ENCODE measurements around the gene SCAMP1.
A peak's percentile ranks its signal among the peaks of the same experiment; 100 is the strongest.

SCAMP1 gene

DNA sequence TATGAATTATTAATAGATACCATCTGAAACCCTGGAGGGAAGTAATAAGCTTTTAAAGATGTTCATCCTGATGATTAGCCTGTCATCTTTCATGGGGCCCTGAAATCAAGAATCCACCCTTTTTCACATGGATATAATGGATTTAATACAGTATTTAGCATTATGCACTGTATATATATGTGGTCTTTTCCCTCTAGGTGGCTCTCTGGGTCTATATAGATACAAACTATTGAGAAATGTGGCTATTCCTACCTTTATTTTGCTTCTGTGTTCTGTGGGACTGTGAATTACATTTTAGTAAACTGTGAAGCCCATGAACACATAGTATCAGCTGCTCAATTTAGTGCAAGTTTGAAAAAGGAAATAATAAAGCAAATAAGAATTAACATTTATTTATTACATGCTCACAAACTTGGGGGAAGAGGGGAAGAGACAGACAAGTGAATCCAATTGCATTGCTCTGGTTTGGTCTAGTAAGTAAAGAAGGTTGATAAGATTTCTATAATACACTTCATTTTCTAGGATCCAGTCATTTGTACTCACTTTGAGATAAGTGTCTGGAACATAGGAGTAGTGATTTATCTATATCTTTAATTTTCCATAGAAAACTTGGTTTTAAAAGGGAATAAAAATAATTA lies 112.2 kb downstream of the SCAMP1 start:
- no peak overlapping the region for H3K4me3 ChIP-seq (ENCODE audit: low read depth, low read length)
- TF ChIP-seq, protein P1, sequence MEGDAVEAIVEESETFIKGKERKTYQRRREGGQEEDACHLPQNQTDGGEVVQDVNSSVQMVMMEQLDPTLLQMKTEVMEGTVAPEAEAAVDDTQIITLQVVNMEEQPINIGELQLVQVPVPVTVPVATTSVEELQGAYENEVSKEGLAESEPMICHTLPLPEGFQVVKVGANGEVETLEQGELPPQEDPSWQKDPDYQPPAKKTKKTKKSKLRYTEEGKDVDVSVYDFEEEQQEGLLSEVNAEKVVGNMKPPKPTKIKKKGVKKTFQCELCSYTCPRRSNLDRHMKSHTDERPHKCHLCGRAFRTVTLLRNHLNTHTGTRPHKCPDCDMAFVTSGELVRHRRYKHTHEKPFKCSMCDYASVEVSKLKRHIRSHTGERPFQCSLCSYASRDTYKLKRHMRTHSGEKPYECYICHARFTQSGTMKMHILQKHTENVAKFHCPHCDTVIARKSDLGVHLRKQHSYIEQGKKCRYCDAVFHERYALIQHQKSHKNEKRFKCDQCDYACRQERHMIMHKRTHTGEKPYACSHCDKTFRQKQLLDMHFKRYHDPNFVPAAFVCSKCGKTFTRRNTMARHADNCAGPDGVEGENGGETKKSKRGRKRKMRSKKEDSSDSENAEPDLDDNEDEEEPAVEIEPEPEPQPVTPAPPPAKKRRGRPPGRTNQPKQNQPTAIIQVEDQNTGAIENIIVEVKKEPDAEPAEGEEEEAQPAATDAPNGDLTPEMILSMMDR (IDR thresholded peaks at IDR 0.05; ENCODE audit: insufficient read depth, low read depth, low read length, missing control alignments), result no peak
- no peak for DNase-seq (ENCODE audit: low read depth)

DNA sequence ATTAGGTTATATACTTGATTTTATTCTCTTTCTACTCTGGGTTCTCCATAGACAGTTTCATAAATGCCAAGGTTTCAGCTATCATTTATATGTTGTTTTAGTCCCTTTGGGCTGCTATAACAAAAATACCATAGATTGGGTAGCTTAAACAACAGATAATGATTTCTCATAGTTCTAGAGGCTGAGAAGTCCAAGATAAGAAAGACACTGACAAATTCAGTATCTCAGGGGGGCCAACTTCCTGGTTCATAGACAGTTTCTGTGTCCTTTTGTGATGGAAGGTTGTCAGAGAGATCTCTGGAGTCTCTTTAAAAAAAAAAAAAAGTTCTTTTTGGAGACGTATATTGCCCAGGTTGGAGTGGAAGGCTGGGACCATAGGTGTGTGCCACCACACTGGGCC lies 113.3 kb downstream of the SCAMP1 start:
- DNase-seq (ENCODE audit: low read depth), result no peak
- TF ChIP-seq, protein P1 (IDR thresholded peaks at IDR 0.05; ENCODE audit: insufficient read depth, low read depth, low read length, missing control alignments), result no peak
- no peak overlapping the region for H3K4me3 ChIP-seq (ENCODE audit: low read depth, low read length)

DNA sequence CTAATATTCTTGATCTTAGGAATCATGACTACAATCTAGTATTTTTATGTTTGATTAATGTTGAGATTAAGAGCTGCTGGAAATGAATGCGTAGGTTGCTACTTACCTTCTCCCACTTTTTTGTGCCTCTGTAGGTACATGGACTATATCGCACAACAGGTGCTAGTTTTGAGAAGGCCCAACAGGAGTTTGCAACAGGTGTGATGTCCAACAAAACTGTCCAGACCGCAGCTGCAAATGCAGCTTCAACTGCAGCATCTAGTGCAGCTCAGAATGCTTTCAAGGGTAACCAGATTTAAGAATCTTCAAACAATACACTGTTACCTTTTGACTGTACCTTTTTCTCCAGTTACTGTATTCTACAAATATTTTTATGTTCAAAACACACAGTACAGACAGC lies 115.0 kb downstream of the SCAMP1 start:
- DNase-seq (ENCODE audit: low read depth), result no peak
- TF ChIP-seq, protein P1 (IDR thresholded peaks at IDR 0.05; ENCODE audit: insufficient read depth, low read depth, low read length, missing control alignments), result no peak
- no peak overlapping the region for H3K4me3 ChIP-seq (ENCODE audit: low read depth, low read length)

DNA sequence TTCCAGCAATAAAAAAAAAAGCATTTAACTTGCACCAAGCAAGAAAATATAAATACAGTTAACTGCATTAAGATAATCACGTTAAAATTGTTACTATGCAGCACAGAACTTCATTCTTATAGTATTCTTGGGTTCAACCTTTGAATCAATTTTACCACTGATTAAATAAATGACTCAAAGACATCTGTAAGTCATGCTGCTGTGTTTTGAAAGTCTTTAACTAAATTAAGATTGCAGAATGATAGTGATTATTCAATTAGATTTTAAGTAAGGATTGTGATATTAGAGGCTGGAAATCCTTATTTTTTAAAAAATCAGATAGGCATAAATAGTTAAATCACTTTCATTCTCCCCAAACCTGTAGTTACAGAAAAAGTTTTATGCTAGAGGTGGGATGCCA lies 116.4 kb downstream of the SCAMP1 start:
- no peak for DNase-seq (ENCODE audit: low read depth)
- TF ChIP-seq, protein P1 (IDR thresholded peaks at IDR 0.05; ENCODE audit: insufficient read depth, low read depth, low read length, missing control alignments), result no peak
- H3K4me3 ChIP-seq (ENCODE audit: low read depth, low read length), result no peak overlapping the region

DNA sequence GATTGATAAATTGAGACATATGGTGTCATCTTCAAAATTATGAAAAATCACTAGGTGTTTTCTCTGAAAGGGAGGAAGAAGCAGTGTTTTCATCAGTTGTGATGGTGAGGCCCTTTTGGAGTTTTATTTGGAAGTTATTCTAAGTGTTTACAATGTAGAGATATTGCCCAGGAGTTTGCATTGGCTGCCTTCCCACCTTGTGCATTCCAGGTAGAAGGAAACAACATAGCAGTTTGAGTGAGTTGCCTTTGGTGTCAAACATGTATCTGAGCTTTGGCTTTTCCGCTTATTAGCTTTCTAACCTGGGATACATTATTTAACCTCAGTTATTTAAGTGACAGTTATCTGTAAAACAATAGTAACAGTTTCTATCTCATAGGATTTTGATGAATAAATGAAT lies 122.5 kb downstream of the SCAMP1 start:
- no peak overlapping the region for H3K4me3 ChIP-seq (ENCODE audit: low read depth, low read length)
- DNase-seq (ENCODE audit: low read depth), result no peak
- TF ChIP-seq, protein P1 (IDR thresholded peaks at IDR 0.05; ENCODE audit: insufficient read depth, low read depth, low read length, missing control alignments), result no peak

DNA sequence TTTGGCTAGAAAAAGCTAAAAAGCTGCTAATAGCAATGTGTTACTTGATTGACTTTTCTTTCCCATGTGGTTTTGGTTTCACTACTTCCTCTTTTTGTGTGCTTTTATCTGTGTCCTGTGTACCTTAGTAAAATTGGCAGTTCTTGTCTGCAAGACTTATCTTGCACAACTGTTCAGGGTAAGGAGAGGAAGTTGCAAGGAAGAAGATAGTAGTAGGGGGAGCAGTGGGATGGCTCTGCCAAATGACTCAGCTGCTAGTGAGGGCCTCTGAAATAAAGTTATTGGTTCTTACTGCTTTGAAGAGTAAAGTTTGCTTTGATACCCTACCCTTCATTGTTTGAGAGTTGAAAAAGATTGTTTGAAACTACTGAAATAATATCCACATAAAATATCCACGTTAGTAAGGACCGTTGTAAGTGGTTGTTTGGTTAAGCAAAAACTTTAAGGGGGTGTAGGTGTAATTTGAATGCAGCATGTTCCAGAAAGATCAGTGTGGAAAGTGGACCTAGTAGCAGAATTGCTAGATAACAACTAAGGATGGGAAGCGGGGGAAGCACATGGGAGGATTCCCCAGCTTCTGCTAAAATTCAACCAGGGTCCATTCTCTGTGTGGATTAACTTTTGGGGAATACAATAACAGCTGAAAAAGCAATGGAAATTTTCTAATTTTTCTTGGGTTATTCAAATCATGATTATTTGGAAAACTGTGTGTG lies 123.5 kb downstream of the SCAMP1 start:
- TF ChIP-seq, protein P1 (IDR thresholded peaks at IDR 0.05; ENCODE audit: insufficient read depth, low read depth, low read length, missing control alignments), result no peak
- no peak overlapping the region for H3K4me3 ChIP-seq (ENCODE audit: low read depth, low read length)
- DNase-seq (ENCODE audit: low read depth), result peak; percentile 69
